ENCODE measurements around the gene OGFR. TPM values are rescaled to one million over a fixed set of nuclear protein-coding genes. Genes with fewer than 3 reads are reported as not detected.

OGFR gene
- total RNA-seq, 1 experiment from 2014 or later, result 80.1 TPM

DNA sequence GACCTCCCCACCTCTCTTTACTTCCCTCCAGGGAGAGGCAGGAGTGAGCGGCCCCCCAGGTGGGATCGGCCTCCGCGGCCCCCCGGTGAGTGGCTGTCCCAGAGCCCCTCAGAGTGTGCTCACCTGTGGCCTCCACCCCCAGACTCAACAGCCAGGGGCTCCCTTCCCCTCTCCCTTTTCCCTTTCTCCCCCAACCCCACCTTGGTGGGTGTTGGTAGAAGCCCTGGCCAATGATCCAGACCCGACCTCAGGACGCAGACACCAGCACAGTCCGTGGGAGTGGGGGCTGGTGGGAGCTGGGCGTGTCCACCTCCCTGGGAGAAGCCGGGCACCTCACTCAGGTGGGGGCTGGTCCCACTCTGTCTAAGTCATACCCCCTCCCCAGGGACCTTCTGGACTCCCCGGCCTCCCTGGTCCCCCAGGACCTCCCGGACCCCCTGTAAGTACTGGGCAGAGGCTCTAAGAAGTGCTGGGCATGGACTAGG lies 17.1 kb downstream of the OGFR start:
- Mint-ChIP-seq H3K27me3 (ENCODE audit: unreplicated experiment) (no peaks in the 10 kb centered on the region), H3K4me1 (ENCODE audit: low read depth, unreplicated experiment) (peaks cover 24% of the 10 kb centered on the region), H3K27ac (ENCODE audit: unreplicated experiment) (no peak overlapping the region), H3K9me3 (ENCODE audit: low read depth, unreplicated experiment) (no peaks in the 10 kb centered on the region), H3K4me3 (ENCODE audit: low read depth, unreplicated experiment) (no peak overlapping the region), H3K36me3 (ENCODE audit: insufficient read depth, unreplicated experiment) (peaks cover 11% of the 10 kb centered on the region)
- BruUV-seq (replicated peaks), result no TSS peak
- DNase-seq, result no peak
- TF ChIP-seq, protein P1, sequence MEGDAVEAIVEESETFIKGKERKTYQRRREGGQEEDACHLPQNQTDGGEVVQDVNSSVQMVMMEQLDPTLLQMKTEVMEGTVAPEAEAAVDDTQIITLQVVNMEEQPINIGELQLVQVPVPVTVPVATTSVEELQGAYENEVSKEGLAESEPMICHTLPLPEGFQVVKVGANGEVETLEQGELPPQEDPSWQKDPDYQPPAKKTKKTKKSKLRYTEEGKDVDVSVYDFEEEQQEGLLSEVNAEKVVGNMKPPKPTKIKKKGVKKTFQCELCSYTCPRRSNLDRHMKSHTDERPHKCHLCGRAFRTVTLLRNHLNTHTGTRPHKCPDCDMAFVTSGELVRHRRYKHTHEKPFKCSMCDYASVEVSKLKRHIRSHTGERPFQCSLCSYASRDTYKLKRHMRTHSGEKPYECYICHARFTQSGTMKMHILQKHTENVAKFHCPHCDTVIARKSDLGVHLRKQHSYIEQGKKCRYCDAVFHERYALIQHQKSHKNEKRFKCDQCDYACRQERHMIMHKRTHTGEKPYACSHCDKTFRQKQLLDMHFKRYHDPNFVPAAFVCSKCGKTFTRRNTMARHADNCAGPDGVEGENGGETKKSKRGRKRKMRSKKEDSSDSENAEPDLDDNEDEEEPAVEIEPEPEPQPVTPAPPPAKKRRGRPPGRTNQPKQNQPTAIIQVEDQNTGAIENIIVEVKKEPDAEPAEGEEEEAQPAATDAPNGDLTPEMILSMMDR (IDR thresholded peaks at IDR 0.05; ENCODE audit: unreplicated experiment), result no peak
- CTCF ChIA-PET, result interaction anchor here (1.4 kb wide), 1 partner anchor 187 kb away, joined by 10 read pairs; no protein-coding TSS in a partner anchor
- intact Hi-C loops (cut with micrococcal nuclease; ENCODE audit: unreplicated experiment), result loop anchor here (1.0 kb wide), 1 partner anchor 39 kb away; no protein-coding TSS in a partner anchor

DNA sequence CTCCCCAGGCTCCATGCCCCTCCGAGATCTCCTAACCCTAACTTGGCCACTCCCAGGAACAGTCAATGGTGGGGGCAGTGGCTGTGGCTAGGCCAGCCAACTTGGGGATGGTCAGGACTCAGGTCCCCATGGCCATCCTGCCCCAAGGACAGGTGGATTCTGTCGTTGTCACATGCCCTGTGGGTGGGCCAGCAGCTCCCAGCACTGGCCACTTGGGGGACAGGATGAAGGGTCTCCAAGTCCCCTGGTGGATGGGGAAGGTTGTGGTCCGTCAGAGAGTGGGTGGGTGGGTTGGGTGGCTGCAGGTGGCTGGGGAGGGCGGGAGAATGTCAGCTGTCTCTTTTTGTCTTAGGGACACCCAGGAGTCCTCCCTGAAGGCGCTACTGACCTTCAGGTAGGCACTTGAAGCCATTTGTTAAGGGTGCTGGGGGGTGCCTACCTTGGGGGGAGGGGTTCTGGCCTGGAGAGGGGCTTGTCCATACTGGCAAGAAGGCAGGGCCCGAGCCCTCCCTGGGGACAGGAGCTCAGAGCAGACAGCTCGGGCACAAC lies 17.7 kb downstream of the OGFR start:
- Mint-ChIP-seq H3K36me3 (ENCODE audit: insufficient read depth, unreplicated experiment) (peaks cover 11% of the 10 kb centered on the region), H3K4me1 (ENCODE audit: low read depth, unreplicated experiment) (peaks cover 24% of the 10 kb centered on the region), H3K9me3 (ENCODE audit: low read depth, unreplicated experiment) (no peaks in the 10 kb centered on the region), H3K27me3 (ENCODE audit: unreplicated experiment) (no peaks in the 10 kb centered on the region), H3K27ac (ENCODE audit: unreplicated experiment) (no peak overlapping the region), H3K4me3 (ENCODE audit: low read depth, unreplicated experiment) (no peak overlapping the region)
- CTCF ChIA-PET, result interaction anchor here (0.6 to 1.4 kb wide), 20 partner anchors 9 to 577 kb away, joined by 3 to 10 read pairs (median 4); partner anchors contain the start of genes DIDO1, OGFR and TCFL5
- DNase-seq, result no peak
- intact Hi-C loops (cut with micrococcal nuclease; ENCODE audit: unreplicated experiment), result loop anchor here (1.0 kb wide), 1 partner anchor 38 kb away; no protein-coding TSS in a partner anchor
- BruUV-seq (replicated peaks), result no TSS peak
- TF ChIP-seq, protein P1 (IDR thresholded peaks at IDR 0.05; ENCODE audit: unreplicated experiment), result no peak

DNA sequence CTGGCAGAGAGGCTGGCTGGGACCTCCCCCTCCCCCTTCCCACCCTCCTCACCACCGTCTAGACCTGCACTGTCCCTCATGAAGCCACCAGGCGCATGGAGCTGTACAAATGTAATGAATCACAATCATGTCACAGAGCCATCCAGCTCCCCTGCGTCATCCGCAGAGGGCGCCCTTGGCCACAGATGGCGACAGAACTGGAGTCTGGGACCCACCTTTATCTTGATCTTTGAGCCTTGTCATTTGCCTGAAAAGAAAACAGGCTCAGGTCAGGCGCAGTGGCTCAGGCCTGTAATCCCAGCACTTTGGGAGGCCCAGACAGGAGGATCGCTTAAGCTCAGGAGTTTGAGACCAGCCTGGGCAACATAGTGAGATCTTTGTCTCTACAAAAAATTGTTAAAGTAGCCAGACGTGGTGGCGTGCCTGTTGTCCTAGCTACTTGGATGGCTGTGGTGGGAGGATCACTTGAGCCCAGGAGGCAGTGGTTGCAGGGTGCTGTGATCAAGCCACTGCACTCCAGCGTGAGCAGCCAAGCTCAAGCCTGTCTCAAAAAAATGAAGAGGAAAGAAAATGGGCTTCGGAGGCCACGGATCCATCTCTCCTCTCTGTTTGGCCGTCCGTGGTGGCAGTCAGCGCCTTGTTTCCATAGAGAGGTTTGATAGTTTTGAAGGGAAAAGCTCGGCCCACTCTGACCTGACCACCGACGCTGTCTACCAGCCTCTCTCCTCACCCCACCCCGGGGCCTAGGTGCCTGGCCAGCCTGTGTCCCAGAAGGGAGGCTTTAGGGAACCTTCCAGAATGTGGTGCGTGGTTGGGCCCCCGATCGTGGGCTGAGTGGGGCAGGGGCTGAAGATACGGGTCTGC lies 18.4 kb downstream of the OGFR start:
- intact Hi-C loops (cut with micrococcal nuclease; ENCODE audit: unreplicated experiment), result loop anchor here (1.0 kb wide), 1 partner anchor 37 kb away; no protein-coding TSS in a partner anchor
- no TSS peak for BruUV-seq (replicated peaks)
- CTCF ChIA-PET, result interaction anchor here (0.6 to 1.4 kb wide), 22 partner anchors 8 to 578 kb away, joined by 3 to 10 read pairs (median 4); partner anchors contain the start of genes DIDO1, OGFR and TCFL5
- H3K27ac Mint-ChIP-seq (ENCODE audit: unreplicated experiment), result no peak overlapping the region
- TF ChIP-seq, protein P1 (IDR thresholded peaks at IDR 0.05; ENCODE audit: unreplicated experiment), result peak; percentile 39
- H3K4me3 Mint-ChIP-seq (ENCODE audit: low read depth, unreplicated experiment), result peak overlapping the region; percentile 34
- peaks cover 24% of the 10 kb centered on the region for H3K4me1 Mint-ChIP-seq (ENCODE audit: low read depth, unreplicated experiment)
- peaks cover 11% of the 10 kb centered on the region for H3K36me3 Mint-ChIP-seq (ENCODE audit: insufficient read depth, unreplicated experiment)
- H3K27me3 Mint-ChIP-seq (ENCODE audit: unreplicated experiment), result no peaks in the 10 kb centered on the region
- DNase-seq, result peak; percentile 89
- H3K9me3 Mint-ChIP-seq (ENCODE audit: low read depth, unreplicated experiment), result no peaks in the 10 kb centered on the region

DNA sequence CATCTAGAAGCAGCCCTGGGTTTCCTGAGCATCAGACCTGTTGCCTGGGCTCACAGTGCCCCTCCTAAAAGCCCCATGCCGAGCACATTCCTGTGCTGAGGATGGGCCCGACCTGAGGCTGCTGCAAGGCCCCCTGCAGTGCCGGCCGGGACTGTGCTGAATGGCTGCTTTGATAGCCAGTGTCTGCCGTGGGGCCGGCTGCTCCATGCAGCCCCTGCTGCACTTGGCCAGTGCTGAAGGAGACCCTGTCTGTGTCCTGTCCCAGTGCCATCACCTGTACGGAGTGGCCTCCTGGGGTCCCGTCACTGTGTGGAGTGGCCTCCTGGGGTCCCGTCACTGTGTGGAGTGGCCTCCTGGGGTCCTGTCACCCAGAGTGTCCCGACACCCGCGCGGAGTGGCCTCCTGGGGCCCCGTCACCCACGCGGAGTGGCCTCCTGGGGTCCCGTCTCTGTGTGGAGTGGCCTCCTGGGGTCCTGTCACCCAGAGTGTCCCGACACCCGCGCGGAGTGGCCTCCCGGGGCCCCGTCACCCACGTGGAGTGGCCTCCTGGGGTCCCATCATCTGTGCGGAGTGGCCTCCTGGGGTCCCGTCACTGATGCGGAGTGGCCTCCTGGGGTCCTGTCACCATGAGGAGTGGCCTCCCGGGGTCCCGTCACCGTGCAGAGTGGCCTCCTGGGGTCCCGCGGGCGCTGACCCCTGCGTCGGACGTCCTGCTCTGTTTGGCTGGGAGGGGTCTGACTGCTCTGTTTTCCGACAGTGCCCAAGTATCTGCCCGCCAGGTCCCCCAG lies 19.2 kb downstream of the OGFR start:
- Mint-ChIP-seq H3K4me3 (ENCODE audit: low read depth, unreplicated experiment) (peak overlapping the region; percentile 53), H3K4me1 (ENCODE audit: low read depth, unreplicated experiment) (peaks cover 17% of the 10 kb centered on the region), H3K36me3 (ENCODE audit: insufficient read depth, unreplicated experiment) (peaks cover 11% of the 10 kb centered on the region), H3K27ac (ENCODE audit: unreplicated experiment) (no peak overlapping the region), H3K27me3 (ENCODE audit: unreplicated experiment) (no peaks in the 10 kb centered on the region), H3K9me3 (ENCODE audit: low read depth, unreplicated experiment) (no peaks in the 10 kb centered on the region)
- TF ChIP-seq, protein P1 (IDR thresholded peaks at IDR 0.05; ENCODE audit: unreplicated experiment), result no peak
- CTCF ChIA-PET, result interaction anchor here (0.6 to 1.0 kb wide), 3 partner anchors 52 to 353 kb away, joined by 3 to 9 read pairs (median 4); no protein-coding TSS in a partner anchor
- intact Hi-C loops (cut with micrococcal nuclease; ENCODE audit: unreplicated experiment), result no loop called here
- DNase-seq, result no peak
- no TSS peak for BruUV-seq (replicated peaks)

All from Calu3 (cell line).